Activated naive CD4-positive, alpha-beta T cell treated with anti-CD3 and anti-CD28 coated beads, Interleukin-2, amount 50 U/mL, for 24 hours (primary cell): Measurements from ENCODE around the gene NFATC1.

Source experiments
- H3K27ac Mint-ChIP-seq: one replicate; pipeline ENCODE4 v1.8.0; 2021; ENCODE audit warnings: mild to moderate bottlenecking, mixed read lengths
- H3K27me3 Mint-ChIP-seq: one replicate; pipeline ENCODE4 v1.8.0; 2021; ENCODE audit warnings: mixed read lengths
- H3K36me3 Mint-ChIP-seq: one replicate; pipeline ENCODE4 v1.8.0; 2021; ENCODE audit warnings: mixed read lengths
- H3K4me1 Mint-ChIP-seq: one replicate; pipeline ENCODE4 v1.8.0; 2021; ENCODE audit warnings: mixed read lengths
- H3K4me3 Mint-ChIP-seq: one replicate; pipeline ENCODE4 v1.8.0; 2021; ENCODE audit warnings: mild to moderate bottlenecking, mixed read lengths
- H3K9me3 Mint-ChIP-seq: one replicate; pipeline ENCODE4 v1.8.0; 2021; ENCODE audit warnings: mixed read lengths

NFATC1 gene

DNA sequence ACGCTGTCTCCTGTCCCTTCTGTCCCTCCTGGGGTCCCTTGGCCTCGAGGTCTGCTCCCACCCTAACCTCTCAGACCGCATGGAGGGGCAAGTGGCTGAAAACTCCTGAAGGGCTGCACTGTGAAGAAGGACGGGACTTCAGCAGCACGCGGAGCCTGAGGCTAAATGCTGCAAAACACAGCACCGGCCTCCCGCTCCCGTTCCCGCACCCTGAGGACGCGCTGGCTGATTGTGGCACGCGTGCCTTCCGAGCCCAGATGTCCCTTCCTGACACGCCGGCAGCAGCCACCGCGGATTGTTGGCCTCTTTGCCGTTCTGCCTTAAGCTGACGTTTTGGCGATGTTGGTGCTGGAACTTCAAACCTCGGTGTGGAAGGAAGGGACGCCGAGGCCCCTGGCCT, 158.0 kb downstream of the NFATC1 start:
- no peak overlapping the region for H3K27ac Mint-ChIP-seq
- H3K4me1 Mint-ChIP-seq: no peaks in the 10 kb centered on the region
- H3K4me3 Mint-ChIP-seq: no peak overlapping the region
- H3K36me3 Mint-ChIP-seq: no peaks in the 10 kb centered on the region
- no peaks in the 10 kb centered on the region for H3K27me3 Mint-ChIP-seq
- no peaks in the 10 kb centered on the region for H3K9me3 Mint-ChIP-seq

DNA sequence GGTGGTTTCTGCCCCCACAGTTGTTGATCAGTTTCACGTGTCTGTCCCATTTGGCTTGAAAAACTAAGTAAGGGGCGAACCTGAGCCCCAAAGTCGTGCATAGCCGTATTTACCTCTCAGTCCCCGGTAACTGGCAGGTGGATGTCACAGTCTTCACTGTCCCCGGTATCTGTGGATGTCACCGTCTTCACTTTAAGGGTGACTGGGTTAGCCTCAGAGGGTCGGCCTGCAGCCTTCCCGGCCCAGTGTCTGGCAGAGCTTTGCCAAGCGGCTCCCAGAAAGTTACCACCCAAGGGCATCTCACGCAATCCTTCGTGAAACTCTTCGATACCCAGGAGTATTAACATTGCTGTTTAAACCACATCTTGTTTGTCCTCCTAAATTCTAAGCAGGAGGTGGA, 158.6 kb downstream of the NFATC1 start:
- no peaks in the 10 kb centered on the region for H3K9me3 Mint-ChIP-seq
- no peak overlapping the region for H3K4me3 Mint-ChIP-seq
- no peaks in the 10 kb centered on the region for H3K4me1 Mint-ChIP-seq
- no peaks in the 10 kb centered on the region for H3K36me3 Mint-ChIP-seq
- H3K27me3 Mint-ChIP-seq: no peaks in the 10 kb centered on the region
- no peak overlapping the region for H3K27ac Mint-ChIP-seq

- Mint-ChIP-seq H3K4me3 (no peak overlapping the region), H3K27ac (no peak overlapping the region), H3K9me3 (no peaks in the 10 kb centered on the region), H3K27me3 (no peaks in the 10 kb centered on the region), H3K36me3 (no peaks in the 10 kb centered on the region), H3K4me1 (no peaks in the 10 kb centered on the region)
Observed at GRCh38 chr18:79554945-79555645, 159.4 kb downstream of the NFATC1 start.

DNA sequence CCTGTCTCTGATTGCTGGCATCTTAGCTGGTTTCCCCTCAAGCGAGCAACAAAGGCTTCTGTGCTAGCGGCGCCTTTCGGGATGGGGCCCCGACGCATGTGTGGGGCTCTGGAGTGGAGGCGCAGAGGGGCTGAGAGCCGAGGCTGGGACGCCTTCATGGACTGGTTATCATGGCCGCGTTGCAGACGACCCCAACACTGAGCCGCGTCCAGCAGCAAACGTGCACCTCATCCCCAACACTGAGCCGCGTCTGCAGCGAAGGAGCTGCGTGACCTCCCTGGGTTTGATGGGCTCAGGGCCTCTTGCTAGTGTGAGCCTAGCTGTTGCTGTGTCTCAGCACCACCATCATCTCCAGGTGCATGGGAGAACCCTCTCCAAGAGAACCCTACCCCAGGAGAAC, 160.2 kb downstream of the NFATC1 start:
- Mint-ChIP-seq H3K27me3 (no peaks in the 10 kb centered on the region), H3K27ac (no peak overlapping the region), H3K36me3 (no peaks in the 10 kb centered on the region), H3K4me1 (no peaks in the 10 kb centered on the region), H3K4me3 (no peak overlapping the region), H3K9me3 (no peaks in the 10 kb centered on the region)

DNA sequence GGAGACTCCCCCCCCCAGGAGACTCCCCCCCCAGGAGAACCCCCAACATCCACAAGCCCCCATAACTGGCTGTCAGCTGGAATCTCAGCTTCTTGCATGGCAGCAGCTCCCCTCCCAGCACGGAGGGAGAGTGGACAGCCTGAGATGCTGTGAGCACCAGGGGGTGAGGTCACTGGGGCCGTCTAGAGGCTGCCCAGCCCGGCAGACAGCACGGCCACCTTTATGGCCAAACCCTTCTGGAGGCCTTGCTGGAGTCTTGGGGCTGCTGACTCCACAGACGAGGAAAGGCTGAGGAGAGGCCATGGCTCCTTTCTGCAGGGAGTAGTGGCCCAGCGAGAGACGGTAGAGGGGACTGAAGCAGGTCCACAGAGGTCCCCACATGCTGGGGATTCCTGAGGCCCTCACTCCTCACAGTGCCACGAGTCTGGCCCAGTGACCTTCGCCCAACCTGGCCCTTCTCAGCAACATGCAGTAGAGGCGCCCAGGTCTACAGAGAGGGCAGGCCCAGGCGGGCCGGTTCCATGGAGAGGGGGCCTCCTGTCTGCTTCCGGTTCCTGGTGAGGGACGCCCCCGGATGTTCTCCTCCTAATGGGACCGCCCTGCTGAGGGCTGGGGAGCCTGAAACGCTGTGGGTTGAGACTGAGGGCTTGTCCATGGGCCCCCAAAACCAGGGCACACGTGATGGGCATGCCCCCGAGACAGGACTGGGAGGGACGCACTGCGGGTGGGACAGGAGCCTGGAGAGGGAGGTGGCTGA, 161.3 kb downstream of the NFATC1 start:
- H3K27me3 Mint-ChIP-seq: no peaks in the 10 kb centered on the region
- H3K9me3 Mint-ChIP-seq: no peaks in the 10 kb centered on the region
- no peak overlapping the region for H3K4me3 Mint-ChIP-seq
- H3K4me1 Mint-ChIP-seq: no peaks in the 10 kb centered on the region
- no peak overlapping the region for H3K27ac Mint-ChIP-seq
- no peaks in the 10 kb centered on the region for H3K36me3 Mint-ChIP-seq

- no peaks in the 10 kb centered on the region for H3K27me3 Mint-ChIP-seq
- H3K36me3 Mint-ChIP-seq: no peaks in the 10 kb centered on the region
- no peaks in the 10 kb centered on the region for H3K4me1 Mint-ChIP-seq
- H3K9me3 Mint-ChIP-seq: no peaks in the 10 kb centered on the region
- H3K27ac Mint-ChIP-seq: no peak overlapping the region
- H3K4me3 Mint-ChIP-seq: no peak overlapping the region
Observed at GRCh38 chr18:79558196-79558932, 162.6 kb downstream of the NFATC1 start.

GRCh38 chr18:79558933-79559416, 163.2 kb downstream of the NFATC1 start:
- Mint-ChIP-seq H3K27me3 (no peaks in the 10 kb centered on the region), H3K36me3 (no peaks in the 10 kb centered on the region), H3K27ac (no peak overlapping the region)

DNA sequence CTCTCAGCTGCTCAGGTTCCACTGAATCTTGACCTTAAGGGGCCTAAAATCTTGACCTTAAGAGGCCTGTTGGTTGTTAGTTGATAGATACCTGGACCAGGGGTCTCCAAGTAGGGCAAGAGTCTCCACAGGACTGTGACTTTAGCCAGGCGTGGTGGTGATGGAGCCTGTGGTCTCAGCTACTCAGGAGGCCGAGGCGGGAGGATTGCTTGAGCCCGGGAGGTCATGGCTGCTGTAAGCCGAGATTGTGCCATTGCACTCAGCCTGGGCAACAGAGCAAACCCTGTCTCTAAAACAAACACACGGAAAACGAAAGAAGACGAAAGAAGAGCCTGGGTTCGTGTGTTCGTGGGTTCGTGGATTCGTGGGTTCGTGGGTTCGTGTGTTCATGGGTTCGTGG, 163.7 kb downstream of the NFATC1 start:
- H3K27ac Mint-ChIP-seq: no peak overlapping the region
- H3K4me1 Mint-ChIP-seq: no peaks in the 10 kb centered on the region

More at GRCh38 chr18:79558933-79559416, 163.2 kb downstream of the NFATC1 start:
- no peaks in the 10 kb centered on the region for H3K9me3 Mint-ChIP-seq
- no peaks in the 10 kb centered on the region for H3K4me1 Mint-ChIP-seq
- no peak overlapping the region for H3K4me3 Mint-ChIP-seq

GRCh38 chr18:79560042-79560860, 164.5 kb downstream of the NFATC1 start:
- H3K27ac Mint-ChIP-seq: no peak overlapping the region
- no peaks in the 10 kb centered on the region for H3K36me3 Mint-ChIP-seq
- no peaks in the 10 kb centered on the region for H3K9me3 Mint-ChIP-seq
- H3K27me3 Mint-ChIP-seq: no peaks in the 10 kb centered on the region
- H3K4me1 Mint-ChIP-seq: no peaks in the 10 kb centered on the region
- no peak overlapping the region for H3K4me3 Mint-ChIP-seq

More for the DNA sequence above, 163.7 kb downstream of the NFATC1 start:
- Mint-ChIP-seq H3K27me3 (no peaks in the 10 kb centered on the region), H3K4me3 (no peak overlapping the region), H3K36me3 (no peaks in the 10 kb centered on the region), H3K9me3 (no peaks in the 10 kb centered on the region)

DNA sequence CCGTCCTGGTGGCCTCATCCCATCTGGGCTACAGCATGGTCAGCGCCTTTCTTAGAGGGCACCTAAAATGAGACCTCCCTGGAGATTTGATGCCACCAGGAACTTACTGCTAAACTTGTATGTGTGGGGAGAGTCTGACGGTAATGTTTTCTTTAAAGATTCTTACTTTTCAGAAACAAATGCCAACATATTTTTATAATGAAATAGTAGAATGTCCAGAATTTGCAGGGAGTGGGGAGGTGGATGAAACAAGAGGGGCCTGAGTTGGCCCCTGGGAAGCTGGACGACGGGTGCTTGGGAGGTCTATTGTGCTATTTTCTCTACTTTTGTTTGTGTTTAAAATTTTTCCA, 165.1 kb downstream of the NFATC1 start:
- no peak overlapping the region for H3K4me3 Mint-ChIP-seq
- no peak overlapping the region for H3K27ac Mint-ChIP-seq
- H3K27me3 Mint-ChIP-seq: no peaks in the 10 kb centered on the region
- no peaks in the 10 kb centered on the region for H3K9me3 Mint-ChIP-seq
- no peaks in the 10 kb centered on the region for H3K36me3 Mint-ChIP-seq
- no peaks in the 10 kb centered on the region for H3K4me1 Mint-ChIP-seq

DNA sequence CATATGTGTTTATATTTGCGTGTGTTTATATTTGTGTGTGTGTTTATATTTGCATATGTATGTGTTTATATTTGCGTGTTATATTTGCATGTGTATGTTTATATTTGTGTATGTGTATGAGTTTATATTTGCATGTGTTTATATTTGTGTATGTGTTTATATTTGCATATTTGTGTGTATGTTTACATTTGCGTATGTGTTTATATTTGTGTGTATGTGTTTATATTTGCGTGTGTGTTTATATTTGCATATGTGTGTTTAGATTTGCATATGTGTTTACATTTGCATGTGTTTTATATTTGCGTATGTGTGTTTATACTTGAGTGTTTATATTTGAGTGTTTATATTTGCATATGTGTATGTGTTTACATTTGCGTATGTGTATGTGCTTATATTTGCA, 168.2 kb downstream of the NFATC1 start:
- Mint-ChIP-seq H3K27ac (no peak overlapping the region), H3K36me3 (no peaks in the 10 kb centered on the region), H3K4me3 (no peak overlapping the region), H3K27me3 (no peaks in the 10 kb centered on the region), H3K4me1 (no peaks in the 10 kb centered on the region), H3K9me3 (no peaks in the 10 kb centered on the region)

GRCh38 chr18:79564441-79564840, 168.7 kb downstream of the NFATC1 start:
- no peaks in the 10 kb centered on the region for H3K9me3 Mint-ChIP-seq
- H3K27ac Mint-ChIP-seq: no peak overlapping the region
- no peaks in the 10 kb centered on the region for H3K4me1 Mint-ChIP-seq
- H3K36me3 Mint-ChIP-seq: no peaks in the 10 kb centered on the region
- H3K4me3 Mint-ChIP-seq: no peak overlapping the region
- no peaks in the 10 kb centered on the region for H3K27me3 Mint-ChIP-seq

DNA sequence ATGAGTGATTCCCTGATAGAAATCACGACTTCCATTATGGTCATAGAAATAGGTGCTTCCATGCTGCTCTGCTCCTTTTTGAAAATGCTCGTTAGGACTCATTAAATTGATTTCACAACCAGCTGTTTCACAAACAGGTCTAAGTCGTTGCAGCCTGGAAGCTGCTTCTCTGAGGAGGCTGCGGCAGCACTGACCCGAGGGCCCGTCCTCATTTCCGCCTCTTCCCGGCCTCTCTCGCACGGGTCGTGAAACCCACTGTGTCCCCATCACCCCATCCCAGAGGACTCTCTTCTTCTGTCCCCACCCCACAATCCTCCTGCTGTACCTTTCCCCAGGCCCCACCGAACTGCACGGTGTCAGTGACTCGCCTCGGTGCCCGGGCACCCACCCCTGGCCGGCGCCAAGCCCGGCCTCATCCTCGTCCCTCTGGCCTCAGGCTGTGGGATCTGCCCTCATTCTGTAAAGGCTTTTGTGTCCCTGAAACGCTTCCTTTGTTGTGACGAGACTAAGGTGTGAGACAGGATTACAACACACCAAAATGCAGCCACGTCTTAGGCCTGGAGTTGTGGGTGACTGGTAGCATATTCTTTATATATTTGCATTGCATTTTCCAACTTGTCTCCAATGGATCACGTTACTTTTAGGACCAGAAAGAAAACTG, 171.2 kb downstream of the NFATC1 start:
- H3K4me1 Mint-ChIP-seq: no peaks in the 10 kb centered on the region
- no peaks in the 10 kb centered on the region for H3K27me3 Mint-ChIP-seq
- no peak overlapping the region for H3K4me3 Mint-ChIP-seq
- no peak overlapping the region for H3K27ac Mint-ChIP-seq
- no peaks in the 10 kb centered on the region for H3K9me3 Mint-ChIP-seq
- H3K36me3 Mint-ChIP-seq: no peaks in the 10 kb centered on the region

GRCh38 chr18:79567481-79568147, 171.9 kb downstream of the NFATC1 start:
- H3K4me3 Mint-ChIP-seq: no peak overlapping the region
- no peaks in the 10 kb centered on the region for H3K9me3 Mint-ChIP-seq
- no peaks in the 10 kb centered on the region for H3K4me1 Mint-ChIP-seq
- no peak overlapping the region for H3K27ac Mint-ChIP-seq
- H3K36me3 Mint-ChIP-seq: no peaks in the 10 kb centered on the region
- H3K27me3 Mint-ChIP-seq: no peaks in the 10 kb centered on the region
